Measurements from ENCODE around the gene GGA2.

Gene GGA2

DNA sequence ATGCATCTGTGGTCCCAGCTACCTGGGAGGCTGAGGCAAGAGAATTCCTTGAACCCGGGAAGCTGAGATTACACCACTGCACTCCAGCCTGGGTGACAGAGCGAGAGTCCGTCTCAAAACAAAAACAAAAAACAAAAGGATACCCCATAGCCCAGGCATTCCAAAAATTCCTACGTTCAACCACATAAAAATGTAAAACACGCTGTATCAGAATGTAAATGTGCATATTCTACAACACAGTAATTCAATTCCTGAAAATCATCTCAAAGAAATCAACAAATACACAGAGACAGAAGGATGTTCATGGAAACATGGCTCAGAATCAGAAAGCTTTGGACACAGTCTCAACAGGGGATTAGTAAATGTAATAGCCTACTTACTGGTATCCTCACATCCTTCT, 90.3 kb downstream of the GGA2 start:
- no peak for DNase-seq (ENCODE audit: low read depth in 2 of 2)

DNA sequence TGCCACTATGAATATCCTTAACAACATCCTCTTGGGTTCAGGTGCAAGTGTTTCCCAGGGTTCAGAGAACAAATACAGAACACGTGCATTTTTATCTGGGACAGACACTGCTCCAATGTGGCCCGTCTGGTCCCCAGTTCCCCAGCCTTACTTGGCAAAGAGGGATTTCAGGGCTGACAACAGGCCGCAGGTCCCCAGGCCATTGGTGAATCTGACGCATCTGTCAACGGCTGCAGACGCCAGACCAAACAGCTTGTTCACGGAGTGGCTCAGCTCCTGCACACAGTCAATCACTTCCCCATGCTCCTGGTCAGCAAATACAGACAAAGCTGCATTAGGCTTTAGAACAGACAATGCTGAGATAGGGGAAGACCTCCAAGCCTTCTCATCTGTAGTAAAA, 93.5 kb downstream of the GGA2 start:
- DNase-seq (ENCODE audit: low read depth in 2 of 2): no peak

DNA sequence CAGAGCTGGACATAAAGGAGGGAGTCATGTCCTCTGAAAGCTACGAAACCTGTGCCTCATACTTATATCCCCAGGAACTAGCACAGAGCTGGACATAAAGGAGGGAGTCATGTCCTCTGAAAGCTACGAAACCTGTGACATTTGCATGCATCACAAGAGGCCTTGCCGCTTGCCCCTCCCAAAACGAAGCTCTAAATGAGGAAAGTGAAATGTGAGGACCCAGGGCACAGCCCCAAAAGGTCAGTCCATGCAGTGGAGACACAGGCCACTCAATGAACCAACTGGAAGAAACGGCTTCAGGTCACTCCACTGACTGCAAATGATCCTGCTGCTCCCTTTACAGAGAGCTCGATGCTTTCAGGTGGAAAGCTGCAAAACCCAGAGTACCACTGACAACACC, 95.6 kb downstream of the GGA2 start:
- DNase-seq (ENCODE audit: low read depth in 2 of 2): no peak

Measured in stimulated activated CD8-positive, alpha-beta memory T cell treated with anti-CD3 and anti-CD28 coated beads, Interleukin-7, amount 100 ng/mL, for 1 hour (primary cell).